Loucy (cell line): ENCODE measurements around the gene RPS6KA3.
"Not testable (repeated sequence)": the region's sequence is repeated elsewhere in the genome, so short reads cannot be mapped to it uniquely, and the experiment has no call there.

Experiments
- EZH2phosphoT487 ChIP-seq: fragments of 200-600 bp; IDR thresholded peaks from 2 replicates; pipeline ENCODE4 v1.6.1; 2018; ENCODE audit warnings: antibody characterized with exemption, mild to moderate bottlenecking, moderate library complexity, borderline replicate concordance
- TF ChIP-seq, protein P1 (sequence below): fragments of 200-600 bp; sonication (generic); conservative IDR thresholded peaks from 2 replicates; pipeline ENCODE4 v1.5.1; 2014; ENCODE audit warnings: mild to moderate bottlenecking, antibody characterized with exemption, low read length

DNA sequence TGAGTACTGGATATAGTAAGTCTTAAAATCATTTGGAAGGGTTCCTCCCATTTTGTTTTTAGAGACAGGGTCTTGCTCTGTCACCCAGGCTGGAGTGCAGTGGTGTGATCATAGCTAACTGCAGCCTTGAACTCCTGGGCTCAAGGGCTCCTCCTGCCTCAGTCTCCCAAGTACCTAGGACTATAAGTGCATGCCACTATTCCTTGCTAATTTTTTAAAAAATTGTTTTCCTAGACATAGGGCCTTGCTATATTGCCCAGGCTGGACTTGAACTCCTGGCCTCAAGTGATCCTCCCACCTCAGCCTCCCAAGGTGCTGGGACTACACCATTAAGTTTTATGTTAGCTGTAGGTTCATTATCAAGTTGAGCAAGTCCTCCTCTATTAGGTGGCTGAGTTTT is 16.6 kb downstream of the RPS6KA3 start:
- TF ChIP-seq, protein P1, sequence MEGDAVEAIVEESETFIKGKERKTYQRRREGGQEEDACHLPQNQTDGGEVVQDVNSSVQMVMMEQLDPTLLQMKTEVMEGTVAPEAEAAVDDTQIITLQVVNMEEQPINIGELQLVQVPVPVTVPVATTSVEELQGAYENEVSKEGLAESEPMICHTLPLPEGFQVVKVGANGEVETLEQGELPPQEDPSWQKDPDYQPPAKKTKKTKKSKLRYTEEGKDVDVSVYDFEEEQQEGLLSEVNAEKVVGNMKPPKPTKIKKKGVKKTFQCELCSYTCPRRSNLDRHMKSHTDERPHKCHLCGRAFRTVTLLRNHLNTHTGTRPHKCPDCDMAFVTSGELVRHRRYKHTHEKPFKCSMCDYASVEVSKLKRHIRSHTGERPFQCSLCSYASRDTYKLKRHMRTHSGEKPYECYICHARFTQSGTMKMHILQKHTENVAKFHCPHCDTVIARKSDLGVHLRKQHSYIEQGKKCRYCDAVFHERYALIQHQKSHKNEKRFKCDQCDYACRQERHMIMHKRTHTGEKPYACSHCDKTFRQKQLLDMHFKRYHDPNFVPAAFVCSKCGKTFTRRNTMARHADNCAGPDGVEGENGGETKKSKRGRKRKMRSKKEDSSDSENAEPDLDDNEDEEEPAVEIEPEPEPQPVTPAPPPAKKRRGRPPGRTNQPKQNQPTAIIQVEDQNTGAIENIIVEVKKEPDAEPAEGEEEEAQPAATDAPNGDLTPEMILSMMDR = not testable (repeated sequence)
- TF ChIP-seq EZH2phosphoT487 = not testable (repeated sequence)
